Endodermal cell (in vitro differentiated cells): ENCODE measurements around the gene EML4. TPM values are rescaled to one million over a fixed set of nuclear protein-coding genes. Genes with fewer than 3 reads are reported as not detected.
"Not testable (repeated sequence)": the region's sequence is repeated elsewhere in the genome, so short reads cannot be mapped to it uniquely, and the experiment has no call there.

Source experiments
- DNase-seq: peaks from one replicate; pipeline ENCODE4 v3.0.0-alpha.2; 2017
- H3K27ac ChIP-seq: 2 replicates; pipeline ENCODE4 v1.5.1; 2013; ENCODE audit warnings: mild to moderate bottlenecking, low read depth, low read length, moderate library complexity
- H3K27me3 ChIP-seq: 2 replicates; pipeline ENCODE4 v1.6.1; 2013; ENCODE audit warnings: mild to moderate bottlenecking, low read length, moderate library complexity; ENCODE audit not compliant: insufficient read depth, control insufficient read depth, poor library complexity, severe bottlenecking
- H3K36me3 ChIP-seq: 2 replicates; pipeline ENCODE4 v1.7.0; 2013; ENCODE audit warnings: mild to moderate bottlenecking, low read length, moderate library complexity; ENCODE audit not compliant: control insufficient read depth, insufficient read depth
- H3K4me1 ChIP-seq: one replicate; pipeline ENCODE4 v1.7.0; 2013; ENCODE audit warnings: low read length; ENCODE audit not compliant: control insufficient read depth, insufficient read depth
- H3K4me3 ChIP-seq: 2 replicates; pipeline ENCODE4 v1.5.1; 2013; ENCODE audit warnings: mild to moderate bottlenecking, low read length, moderate library complexity
- H3K9ac ChIP-seq: 2 replicates; pipeline ENCODE4 v1.6.1; 2013; ENCODE audit warnings: mild to moderate bottlenecking, low read length, moderate library complexity; ENCODE audit not compliant: poor library complexity, severe bottlenecking; ENCODE audit errors: extremely low read depth
- H3K9me3 ChIP-seq: 2 replicates; pipeline ENCODE4 v1.6.1; 2013; ENCODE audit warnings: mild to moderate bottlenecking, low read length, moderate library complexity; ENCODE audit not compliant: control insufficient read depth
- H3K27ac Mint-ChIP-seq: 2 replicates; pipeline ENCODE4 v1.8.0; 2020; ENCODE audit warnings: mixed read lengths
- H3K27me3 Mint-ChIP-seq: 2 replicates; pipeline ENCODE4 v1.8.0; 2021; ENCODE audit warnings: mild to moderate bottlenecking, mixed read lengths; ENCODE audit not compliant: insufficient read depth
- H3K36me3 Mint-ChIP-seq: 2 replicates; pipeline ENCODE4 v1.8.0; 2020; ENCODE audit warnings: low read depth, mixed read lengths
- H3K4me1 Mint-ChIP-seq: 2 replicates; pipeline ENCODE4 v1.8.0; 2020; ENCODE audit warnings: mixed read lengths
- H3K4me3 Mint-ChIP-seq: 2 replicates; pipeline ENCODE4 v1.8.0; 2020; ENCODE audit warnings: mild to moderate bottlenecking, moderate library complexity, mixed read lengths
- H3K9me3 Mint-ChIP-seq: 2 replicates; pipeline ENCODE4 v1.8.0; 2020; ENCODE audit warnings: mild to moderate bottlenecking, mixed read lengths
- CTCF ChIP-seq: fragments of 200-600 bp; sonication (generic); conservative IDR thresholded peaks from 2 replicates; pipeline ENCODE4 v1.5.0; 2021; ENCODE audit warnings: antibody characterized with exemption, mild to moderate bottlenecking
- WGBS, 2 experiments: methylation state at CpG; one replicate each; pipeline versions ENCODE4 v1.1.5 to v1.1.7; 2013; ENCODE audit warnings: missing lambda C conversion rate in 2 of 2, mixed read lengths in 1 of 2; ENCODE audit not compliant: insufficient coverage in 1 of 2, insufficient read length in 1 of 2; 5-methylcytosine and 5-hydroxymethylcytosine counted together
- total RNA-seq, 2 donors: library from RNA; stranded (reverse); fragmentation: NEBNext Ultra II Directional in 1 of 2; extraction: Animal tissue kit (Norgen Biotek cat#: 25700) in 1 of 2; gene quantifications; 2 replicates in 1 of 2; 3 replicates in 1 of 2; pipeline ENCODE4 v1.2.1, GENCODE V29; 2021

EML4 gene
- total RNA-seq, 2 donors from 2014 or later, result 84.6 to 90.9 TPM

- Histone ChIP-seq H3K9me3 (no peaks in the 10 kb centered on the region), H3K27me3 (no peaks in the 10 kb centered on the region), H3K36me3 (no peaks in the 10 kb centered on the region), H3K4me1 (peaks cover 21% of the 10 kb centered on the region), H3K4me3 (no peak overlapping the region), H3K27ac (no peak overlapping the region), H3K9ac (no peak overlapping the region)
- H3K27ac Mint-ChIP-seq, result no peak overlapping the region
- H3K4me1 Mint-ChIP-seq, result peaks cover 44% of the 10 kb centered on the region
- TF ChIP-seq CTCF, result no peak
- H3K9me3 Mint-ChIP-seq, result no peaks in the 10 kb centered on the region
- no peaks in the 10 kb centered on the region for H3K36me3 Mint-ChIP-seq
- 90 to 94% methylated on average over 7 of the region's 7 CpGs for WGBS, 2 experiments
- no peak for DNase-seq
- H3K27me3 Mint-ChIP-seq, result no peaks in the 10 kb centered on the region
- H3K4me3 Mint-ChIP-seq, result no peak overlapping the region
Measured at GRCh38 chr2:42128721-42129486, 40.2 kb upstream of the EML4 start.

DNA sequence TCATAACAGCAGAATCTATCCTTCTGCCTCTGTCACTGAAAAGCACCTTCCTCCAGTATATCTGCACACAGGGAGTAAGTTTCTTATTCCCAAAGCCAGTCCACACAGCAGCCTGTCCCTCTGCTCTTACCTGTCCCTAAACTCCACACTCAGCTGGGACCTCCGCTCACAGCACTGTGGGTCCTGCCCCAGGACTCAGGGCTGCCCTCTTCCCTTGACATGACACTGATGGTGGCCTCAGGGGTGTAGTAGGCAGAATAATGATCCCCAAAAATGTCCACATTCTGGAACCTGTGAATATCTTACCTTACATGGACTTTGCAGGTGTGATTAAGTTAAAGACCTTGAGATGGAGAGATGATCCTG lies 39.7 kb upstream of the EML4 start:
- no peak for DNase-seq
- no peaks in the 10 kb centered on the region for H3K27me3 ChIP-seq
- Mint-ChIP-seq H3K36me3 (no peaks in the 10 kb centered on the region), H3K4me1 (peaks cover 45% of the 10 kb centered on the region), H3K27ac (no peak overlapping the region), H3K27me3 (no peaks in the 10 kb centered on the region), H3K9me3 (no peaks in the 10 kb centered on the region), H3K4me3 (no peak overlapping the region)
- H3K4me3 ChIP-seq, result no peak overlapping the region
- H3K9me3 ChIP-seq, result no peaks in the 10 kb centered on the region
- peaks cover 21% of the 10 kb centered on the region for H3K4me1 ChIP-seq
- H3K36me3 ChIP-seq, result no peaks in the 10 kb centered on the region
- no peak overlapping the region for H3K9ac ChIP-seq
- WGBS, 2 experiments, result 95% methylated on average over 1 of the region's 1 CpG; no CpG with 5 or more reads in 1 of the 2 experiments
- no peak for TF ChIP-seq CTCF
- H3K27ac ChIP-seq, result no peak overlapping the region

- H3K9me3 ChIP-seq, result no peaks in the 10 kb centered on the region
- no peak overlapping the region for H3K27ac ChIP-seq
- Mint-ChIP-seq H3K4me3 (no peak overlapping the region), H3K9me3 (no peaks in the 10 kb centered on the region), H3K27ac (no peak overlapping the region), H3K36me3 (no peaks in the 10 kb centered on the region), H3K4me1 (peaks cover 45% of the 10 kb centered on the region), H3K27me3 (no peaks in the 10 kb centered on the region)
- peaks cover 21% of the 10 kb centered on the region for H3K4me1 ChIP-seq
- 96 to 100% methylated on average over 2 to 5 of the region's 5 CpGs for WGBS, 2 experiments
- H3K36me3 ChIP-seq, result no peaks in the 10 kb centered on the region
- H3K27me3 ChIP-seq, result no peaks in the 10 kb centered on the region
- no peak for DNase-seq
- no peak overlapping the region for H3K4me3 ChIP-seq
- no peak overlapping the region for H3K9ac ChIP-seq
- TF ChIP-seq CTCF, result no peak
Measured at GRCh38 chr2:42129947-42130346, 39.2 kb upstream of the EML4 start.

DNA sequence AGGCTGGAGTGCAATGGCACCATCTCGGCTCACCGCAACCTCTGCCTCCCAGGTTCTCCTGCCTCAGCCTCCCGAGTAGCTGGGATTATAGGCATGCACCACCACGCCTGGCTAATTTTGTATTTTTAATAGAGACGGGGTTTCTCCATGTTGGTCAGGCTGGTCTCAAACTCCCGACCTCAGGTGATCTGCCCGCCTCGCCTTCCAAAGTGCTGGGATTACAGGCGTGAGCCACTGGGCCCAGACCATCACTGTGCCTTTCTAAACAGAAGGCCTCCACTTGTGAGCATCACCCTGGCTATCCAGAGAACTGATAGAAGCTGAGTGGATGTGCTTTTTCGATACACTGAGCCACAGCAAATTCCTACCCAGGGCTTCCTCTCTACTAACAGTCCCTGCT lies 38.3 kb upstream of the EML4 start:
- not testable (repeated sequence) for H3K4me3 ChIP-seq, H3K27ac Mint-ChIP-seq, H3K27ac ChIP-seq, H3K4me3 Mint-ChIP-seq, H3K27me3 ChIP-seq, H3K27me3 Mint-ChIP-seq, DNase-seq, H3K9me3 Mint-ChIP-seq, H3K9ac ChIP-seq, H3K9me3 ChIP-seq, H3K36me3 ChIP-seq, H3K36me3 Mint-ChIP-seq
- peaks cover 25% of the 10 kb centered on the region for H3K4me1 ChIP-seq
- 81 to 94% methylated on average over 5 to 10 of the region's 10 CpGs for WGBS, 2 experiments
- H3K4me1 Mint-ChIP-seq, result peaks cover 47% of the 10 kb centered on the region
